Prostate gland (tissue), 2 donors: ENCODE results near the gene ELK4. TPM values are rescaled to one million over a fixed set of nuclear protein-coding genes. Genes with fewer than 3 reads are reported as not detected.

Source experiments
- DNase-seq: peaks from one replicate; pipeline ENCODE4 v3.0.0-alpha.2; 2019; ENCODE audit warnings: low spot score
- H3K27ac ChIP-seq, 2 donors: fragments of 200-600 bp; sonication (generic); 2 replicates each; pipeline ENCODE4 v1.5.1; 2017 to 2019
- H3K27me3 ChIP-seq: fragments of 200-600 bp; sonication (generic); replicated peaks from 2 replicates; pipeline ENCODE4 v1.5.1; 2019; ENCODE audit not compliant: insufficient read depth
- H3K36me3 ChIP-seq, 2 donors: fragments of 200-600 bp; sonication (generic); 1 replicate in 1 of 2; 2 replicates in 1 of 2; pipeline versions ENCODE4 v1.5.1 to v1.8.1; 2017 to 2019
- H3K4me1 ChIP-seq: fragments of 200-600 bp; sonication (generic); replicated peaks from 2 replicates; pipeline ENCODE4 v1.5.1; 2019
- H3K4me3 ChIP-seq, 2 donors: fragments of 200-600 bp; sonication (generic); 2 replicates each; pipeline ENCODE4 v1.5.1; 2017 to 2019
- H3K9me3 ChIP-seq: fragments of 200-600 bp; sonication (generic); 2 replicates; pipeline ENCODE4 v1.5.1; 2017
- POLR2A ChIP-seq: fragments of 450-650 bp; IDR thresholded peaks from one replicate; pipeline ENCODE4 v1.6.1; 2016; ENCODE audit warnings: antibody characterized with exemption, mild to moderate bottlenecking
- POLR2AphosphoS5 ChIP-seq: sonication (generic); formaldehyde crosslinking; IDR thresholded peaks from one replicate; pipeline ENCODE4 v1.6.1; 2017; ENCODE audit warnings: antibody characterized with exemption
- WGBS: methylation state at CpG from one replicate; pipeline ENCODE4 v1.1.5; 2018; 5-methylcytosine and 5-hydroxymethylcytosine counted together
- intact Hi-C: fragments of 100-400 bp; cut with DNase I; formaldehyde crosslinking; loops from one replicate; pipeline ENCODE4 v1.14.2; 2022
- total RNA-seq, 2 donors: library from RNA; depleted of rRNA; stranded (reverse); fragments of >200 nt; gene quantifications; one replicate each; pipeline ENCODE4 v1.1.0, GENCODE V29; 2016
- TF ChIP-seq, protein P1 (sequence below), 4 experiments: fragments of 200-600 bp in 2 of 4; fragments of 450-650 bp in 2 of 4; sonication (generic) in 2 of 4; IDR thresholded peaks; 1 replicate in 3 of 4; 2 replicates in 1 of 4; pipeline ENCODE4 v1.5.1; 2016 to 2019; ENCODE audit warnings: antibody characterized with exemption in 4 of 4, mild to moderate bottlenecking in 2 of 4, moderate library complexity in 2 of 4

Gene ELK4
- total RNA-seq, 2 donors from 2014 or later: 58.8 to 62.7 TPM

DNA sequence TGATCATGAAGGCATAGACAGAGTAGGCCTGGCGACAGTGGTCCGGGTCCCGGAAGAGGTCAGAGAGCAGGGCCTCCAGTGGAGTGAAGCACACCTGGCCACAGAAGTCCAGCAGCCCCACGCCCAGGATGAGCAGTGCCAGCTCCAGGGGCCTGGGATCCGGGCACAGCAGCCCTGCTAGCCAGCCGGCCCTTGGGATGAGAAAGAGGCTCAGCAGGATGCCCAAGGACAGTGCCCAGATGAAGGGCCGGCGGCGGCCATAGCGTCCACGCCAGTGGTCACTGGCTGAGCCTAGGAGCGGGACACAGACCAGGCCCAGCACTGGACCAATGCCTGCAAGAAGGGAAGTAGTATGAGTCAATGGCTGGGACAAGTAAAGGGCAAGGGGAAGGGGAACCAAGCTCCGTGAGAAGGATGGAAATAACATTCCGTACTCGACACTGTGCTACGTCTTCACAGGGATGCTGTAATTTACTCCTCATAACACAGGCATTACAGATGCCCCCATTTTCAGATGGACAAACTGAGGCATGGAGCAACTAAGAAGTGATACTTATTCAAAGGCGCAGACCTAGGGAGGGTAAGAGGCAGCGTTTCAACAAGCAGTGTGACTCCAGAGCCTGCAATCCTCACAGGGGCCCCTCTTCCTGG, 31.6 kb upstream of the ELK4 start:
- peak overlapping the region in 1 of 2 donors; percentile 0 for H3K4me3 ChIP-seq
- DNase-seq: no peak
- H3K36me3 ChIP-seq: peaks cover 15 to 29% of the 10 kb centered on the region in 2 donors
- peaks cover 17% of the 10 kb centered on the region for H3K4me1 ChIP-seq
- intact Hi-C loops: loop anchor here (5.0 to 10.0 kb wide), 2 partner anchors 314 to 431 kb away; no protein-coding TSS in a partner anchor
- no peak for TF ChIP-seq POLR2A
- TF ChIP-seq, protein P1, sequence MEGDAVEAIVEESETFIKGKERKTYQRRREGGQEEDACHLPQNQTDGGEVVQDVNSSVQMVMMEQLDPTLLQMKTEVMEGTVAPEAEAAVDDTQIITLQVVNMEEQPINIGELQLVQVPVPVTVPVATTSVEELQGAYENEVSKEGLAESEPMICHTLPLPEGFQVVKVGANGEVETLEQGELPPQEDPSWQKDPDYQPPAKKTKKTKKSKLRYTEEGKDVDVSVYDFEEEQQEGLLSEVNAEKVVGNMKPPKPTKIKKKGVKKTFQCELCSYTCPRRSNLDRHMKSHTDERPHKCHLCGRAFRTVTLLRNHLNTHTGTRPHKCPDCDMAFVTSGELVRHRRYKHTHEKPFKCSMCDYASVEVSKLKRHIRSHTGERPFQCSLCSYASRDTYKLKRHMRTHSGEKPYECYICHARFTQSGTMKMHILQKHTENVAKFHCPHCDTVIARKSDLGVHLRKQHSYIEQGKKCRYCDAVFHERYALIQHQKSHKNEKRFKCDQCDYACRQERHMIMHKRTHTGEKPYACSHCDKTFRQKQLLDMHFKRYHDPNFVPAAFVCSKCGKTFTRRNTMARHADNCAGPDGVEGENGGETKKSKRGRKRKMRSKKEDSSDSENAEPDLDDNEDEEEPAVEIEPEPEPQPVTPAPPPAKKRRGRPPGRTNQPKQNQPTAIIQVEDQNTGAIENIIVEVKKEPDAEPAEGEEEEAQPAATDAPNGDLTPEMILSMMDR (IDR thresholded peaks at IDR 0.05): no peak
- no peak for TF ChIP-seq POLR2AphosphoS5
- H3K9me3 ChIP-seq: no peaks in the 10 kb centered on the region
- 92% methylated on average over 18 of the region's 18 CpGs for WGBS
- peak overlapping the region; percentile 46 to 89 for H3K27ac ChIP-seq
- H3K27me3 ChIP-seq: no peaks in the 10 kb centered on the region

DNA sequence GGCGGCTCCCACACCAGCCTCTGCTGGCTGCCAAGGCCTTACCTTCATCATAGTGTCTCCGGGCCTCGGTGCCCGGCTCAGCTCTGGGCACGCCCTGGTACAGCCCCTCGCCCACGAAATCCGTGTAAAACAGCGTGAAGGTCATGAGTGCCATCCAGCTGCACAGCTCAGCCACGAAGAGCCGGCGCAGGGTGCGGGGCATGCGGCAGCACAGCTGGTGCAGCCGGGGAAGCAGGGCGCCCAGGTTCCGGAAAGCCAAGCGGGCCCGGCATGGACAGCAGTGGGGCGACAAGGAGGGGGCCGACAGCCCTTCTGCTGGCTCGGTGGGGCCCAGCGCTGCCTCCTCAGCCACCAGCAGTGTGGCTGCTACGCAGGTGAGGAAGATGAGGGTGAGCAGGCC, 31.0 kb upstream of the ELK4 start:
- 92% methylated on average over 24 of the region's 24 CpGs for WGBS
- DNase-seq: no peak
- H3K4me1 ChIP-seq: peaks cover 17% of the 10 kb centered on the region
- H3K36me3 ChIP-seq: peaks cover 15 to 29% of the 10 kb centered on the region in 2 donors
- intact Hi-C loops: loop anchor here (5.0 to 10.0 kb wide), 2 partner anchors 315 to 432 kb away; no protein-coding TSS in a partner anchor
- TF ChIP-seq POLR2AphosphoS5 (no peak), POLR2A (no peak)
- TF ChIP-seq, protein P1 (IDR thresholded peaks at IDR 0.05): no peak
- H3K27ac ChIP-seq: peak overlapping the region in 1 of 2 donors; percentile 89
- H3K27me3 ChIP-seq: no peaks in the 10 kb centered on the region
- H3K9me3 ChIP-seq: no peaks in the 10 kb centered on the region
- no peak overlapping the region for H3K4me3 ChIP-seq

DNA sequence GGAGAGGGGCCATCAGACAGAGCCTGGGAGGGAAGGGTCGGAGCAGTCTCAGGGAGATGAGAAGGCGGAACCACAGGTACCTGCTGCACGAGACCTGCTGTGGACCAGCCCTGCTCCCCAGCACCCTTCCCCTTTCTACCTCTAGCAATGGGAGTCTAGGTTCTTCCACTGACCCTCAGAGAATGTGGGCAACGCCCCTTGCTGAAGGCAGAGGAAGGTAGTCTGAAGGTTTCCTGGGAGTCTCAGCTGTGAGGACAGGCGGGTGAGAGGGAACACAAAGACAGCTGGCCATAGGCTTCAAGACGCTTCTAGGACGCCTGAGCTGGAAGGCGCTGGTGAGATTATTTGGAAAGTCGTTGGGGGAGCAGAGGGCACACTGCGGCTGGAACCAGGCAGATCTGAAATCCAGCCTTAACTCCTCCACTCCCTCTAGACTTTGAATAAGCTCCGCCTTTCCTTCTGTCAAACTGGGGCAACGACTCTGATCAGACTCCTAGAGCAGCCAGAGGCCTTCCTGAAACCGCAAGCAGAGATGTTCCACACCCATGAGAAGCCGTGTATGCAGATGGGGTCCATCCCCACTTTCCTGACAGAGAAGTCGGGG, 30.4 kb upstream of the ELK4 start:
- WGBS: 82% methylated on average over 15 of the region's 15 CpGs
- Histone ChIP-seq H3K27ac (peak overlapping the region; percentile 34 to 89), H3K36me3 (peaks cover 15 to 29% of the 10 kb centered on the region in 2 donors), H3K27me3 (no peaks in the 10 kb centered on the region), H3K9me3 (no peaks in the 10 kb centered on the region), H3K4me1 (peaks cover 17% of the 10 kb centered on the region), H3K4me3 (no peak overlapping the region)
- DNase-seq: no peak
- TF ChIP-seq, protein P1 (IDR thresholded peaks at IDR 0.05): no peak
- TF ChIP-seq POLR2A: no peak
- TF ChIP-seq POLR2AphosphoS5: no peak
- intact Hi-C loops: loop anchor here (5.0 to 10.0 kb wide), 2 partner anchors 315 to 433 kb away; no protein-coding TSS in a partner anchor

DNA sequence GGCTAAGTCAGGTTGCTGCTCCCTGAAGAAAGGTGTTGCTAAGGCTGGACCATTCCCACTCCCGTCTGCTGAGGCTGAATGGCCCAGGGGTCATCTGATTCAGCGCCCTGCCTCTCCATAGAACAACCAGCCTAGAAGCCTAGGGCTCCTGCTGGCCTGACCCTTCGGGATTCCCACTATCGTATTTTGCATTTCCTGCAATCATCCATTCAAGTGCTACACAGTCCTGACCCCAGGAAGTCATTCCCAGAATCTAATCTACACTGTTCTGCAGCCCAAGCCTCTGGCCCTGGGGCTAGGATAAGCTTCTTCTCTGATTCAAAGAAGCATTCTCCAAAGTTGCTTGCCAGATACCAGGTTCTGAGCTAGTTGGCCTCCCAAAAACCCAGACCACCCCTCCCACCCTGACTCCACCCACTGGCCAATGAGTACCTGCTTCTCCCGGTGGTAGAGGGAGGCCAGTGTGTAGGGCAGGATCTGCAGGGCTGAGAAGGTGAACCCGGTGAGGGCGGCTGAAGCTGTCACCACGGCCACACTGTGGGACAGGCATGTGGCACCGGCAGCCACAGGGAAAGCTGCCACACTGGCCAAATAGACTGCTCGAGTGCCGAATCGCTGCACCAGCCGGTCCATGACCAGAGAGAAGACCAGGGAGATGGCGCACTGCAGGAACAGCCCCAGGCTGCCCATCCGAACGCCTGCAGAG, 29.8 kb upstream of the ELK4 start:
- peak overlapping the region; percentile 34 to 89 for H3K27ac ChIP-seq
- peaks cover 17% of the 10 kb centered on the region for H3K4me1 ChIP-seq
- WGBS: 79% methylated on average over 16 of the region's 16 CpGs
- TF ChIP-seq POLR2AphosphoS5: no peak
- TF ChIP-seq POLR2A: no peak
- TF ChIP-seq, protein P1 (IDR thresholded peaks at IDR 0.05): no peak
- H3K27me3 ChIP-seq: no peaks in the 10 kb centered on the region
- intact Hi-C loops: loop anchor here (5.0 to 10.0 kb wide), 2 partner anchors 316 to 433 kb away; no protein-coding TSS in a partner anchor
- H3K4me3 ChIP-seq: no peak overlapping the region
- DNase-seq: no peak
- H3K9me3 ChIP-seq: no peaks in the 10 kb centered on the region
- H3K36me3 ChIP-seq: peaks cover 15 to 29% of the 10 kb centered on the region in 2 donors
